Measurements from ENCODE around the gene OGFOD1.

- no peak for TF ChIP-seq CTCF (IDR thresholded peaks at IDR 0.05; ENCODE audit: insufficient read depth, low read length, poor library complexity, severe bottlenecking)
- TF ChIP-seq EZH2phosphoT487 (conservative IDR thresholded peaks at IDR 0.05; ENCODE audit: low read length): no peak
Measured at GRCh38 chr16:56480776-56481467, 29.6 kb downstream of the OGFOD1 start.

Measured in SU-DHL-6 (cell line).